Left colon (tissue), 2 donors: ENCODE results near the gene LAYN. TPM values are rescaled to one million over a fixed set of nuclear protein-coding genes. Genes with fewer than 3 reads are reported as not detected.

Experiments used
- ATAC-seq: fragments of 200-7000 bp; cut with Tn5 transposase; one replicate; pipeline ENCODE4 v1.9.1; 2020; ENCODE audit warnings: mild to moderate bottlenecking, moderate library complexity
- DNase-seq, 2 donors: peaks; one replicate each; pipeline ENCODE4 v3.0.0-alpha.2; 2020
- intact Hi-C, 2 donors: fragments of 100-400 bp; cut with DNase I in 1 of 2; cut with micrococcal nuclease in 1 of 2; formaldehyde crosslinking; loops; one replicate each; pipeline versions ENCODE4 v1.11.2 to v1.14.0; 2022; cut with DNase I, micrococcal nuclease
- microRNA-seq, 2 donors: library from miRNA; unstranded; fragments of <30 nt; microRNA quantifications; one replicate each; pipeline versions ENCODE4 v1.1.0 to v1.2.0, GENCODE V29; 2020
- total RNA-seq, 2 donors: library from RNA; stranded (reverse); fragmentation: NEBNext Ultra II Directional; extraction: Animal tissue kit (Norgen Biotek cat#: 25700); gene quantifications; one replicate each; pipeline ENCODE4 v1.2.1, GENCODE V29; 2021
- donor health status: DM: no; HTN: no; CAD: no.
- donor health status: DM: yes; HTN: yes; CAD: no.

Gene LAYN
- total RNA-seq, 2 donors from 2014 or later = 1.9 to 4.6 TPM

- intact Hi-C loops = no loop called here
- DNase-seq (no peak), ATAC-seq (no peak)
Measured at GRCh38 chr11:111606986-111607385, 66.5 kb downstream of the LAYN start.

GRCh38 chr11:111607751-111608150, 67.2 kb downstream of the LAYN start:
- ATAC-seq (no peak), DNase-seq (no peak)
- intact Hi-C loops = no loop called here

Small RNA genes within 50 kb of the gene (microRNA-seq; reads per million reads assigned to microRNA genes)
- gene MIR34B (0 to 9.5 reads per million in 2 donors), gene MIR34C (49.0 to 52.3 reads per million in 2 donors)

Other genes starting within 250 kb of the LAYN start
- gene POU2AF3, start 242.2 kb upstream of the LAYN start, total RNA-seq = 1 to 10 TPM; 6.0 to 6.6 TPM
- 10 to 100 TPM in 1 of 2 donors, 1 to 10 TPM in 1; 3.8 to 10.2 TPM for gene POU2AF1, start 161.4 kb upstream of the LAYN start, total RNA-seq
- gene BTG4, start 28.3 kb upstream of the LAYN start, total RNA-seq = not detected
- gene HOATZ, start 25.9 kb upstream of the LAYN start, total RNA-seq = not detected
- gene SIK2, start 61.7 kb downstream of the LAYN start, total RNA-seq = 10 to 100 TPM; 22.9 to 23.8 TPM
- 10 to 100 TPM; 45.3 to 45.8 TPM for gene PPP2R1B, start 225.7 kb downstream of the LAYN start, total RNA-seq